ENCODE data around the gene SLC41A3. TPM values are rescaled to one million over a fixed set of nuclear protein-coding genes. Genes with fewer than 3 reads are reported as not detected.
A peak's percentile ranks its signal among the peaks of the same experiment; 100 is the strongest.
"Not testable (repeated sequence)": the region's sequence is repeated elsewhere in the genome, so short reads cannot be mapped to it uniquely, and the experiment has no call there.

SLC41A3 gene
- total RNA-seq, 2 donors from 2014 or later = 33.1 to 50.8 TPM

DNA sequence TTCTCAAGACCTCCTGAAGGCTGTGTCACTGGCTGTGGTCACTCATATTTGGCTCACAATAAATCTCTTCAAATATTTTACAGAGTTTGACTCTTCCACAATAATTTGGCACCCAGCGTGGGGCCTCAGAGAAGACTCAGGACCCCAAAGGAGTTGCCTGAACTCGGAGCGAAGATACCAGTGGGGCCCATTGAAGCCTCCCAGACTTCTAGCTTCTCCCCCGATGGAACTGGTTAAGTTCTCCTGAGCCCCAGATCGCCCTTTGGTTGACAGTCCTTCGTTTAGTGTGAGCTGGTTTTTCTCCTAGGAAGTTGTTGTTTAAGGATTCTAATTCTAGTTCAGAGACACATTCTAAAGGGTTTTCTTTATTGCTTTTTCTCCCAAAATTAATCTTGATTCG, 1.4 kb upstream of the SLC41A3 start:
- peak overlapping the region; percentile 70 for H3K27ac Mint-ChIP-seq
- H3K27me3 Mint-ChIP-seq = no peaks in the 10 kb centered on the region
- no peak for ATAC-seq (replicated peaks)
- H3K4me3 Mint-ChIP-seq = peak overlapping the region; percentile 74
- H3K9me3 Mint-ChIP-seq = no peaks in the 10 kb centered on the region
- H3K4me1 Mint-ChIP-seq = peaks cover 19% of the 10 kb centered on the region
- no peaks in the 10 kb centered on the region for H3K36me3 Mint-ChIP-seq (ENCODE audit: low read depth)

DNA sequence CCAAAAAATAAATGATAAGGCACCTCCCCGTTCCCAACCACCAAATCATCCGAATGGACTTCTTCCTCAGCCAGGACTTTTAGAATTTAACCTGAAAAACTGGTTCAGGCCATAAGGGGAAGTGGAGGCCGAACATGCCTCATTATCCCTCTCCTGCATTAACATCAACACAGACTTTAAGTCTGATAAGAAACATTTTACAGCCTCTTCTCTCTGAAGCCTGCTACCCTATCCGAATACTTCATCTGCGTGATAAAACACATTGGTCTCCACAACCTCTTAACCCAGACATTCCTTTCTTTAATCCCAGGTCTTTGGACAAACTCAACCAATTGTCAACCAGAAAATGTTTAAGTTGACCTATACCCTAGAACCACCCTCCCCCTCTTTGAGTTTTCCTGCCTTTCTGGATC, 850 bp upstream of the SLC41A3 start:
- Mint-ChIP-seq H3K27ac (peak overlapping the region; percentile 70), H3K4me1 (peaks cover 19% of the 10 kb centered on the region), H3K27me3 (no peaks in the 10 kb centered on the region), H3K9me3 (no peaks in the 10 kb centered on the region), H3K36me3 (ENCODE audit: low read depth) (no peaks in the 10 kb centered on the region), H3K4me3 (peak overlapping the region; percentile 74)
- no peak for ATAC-seq (replicated peaks)

DNA sequence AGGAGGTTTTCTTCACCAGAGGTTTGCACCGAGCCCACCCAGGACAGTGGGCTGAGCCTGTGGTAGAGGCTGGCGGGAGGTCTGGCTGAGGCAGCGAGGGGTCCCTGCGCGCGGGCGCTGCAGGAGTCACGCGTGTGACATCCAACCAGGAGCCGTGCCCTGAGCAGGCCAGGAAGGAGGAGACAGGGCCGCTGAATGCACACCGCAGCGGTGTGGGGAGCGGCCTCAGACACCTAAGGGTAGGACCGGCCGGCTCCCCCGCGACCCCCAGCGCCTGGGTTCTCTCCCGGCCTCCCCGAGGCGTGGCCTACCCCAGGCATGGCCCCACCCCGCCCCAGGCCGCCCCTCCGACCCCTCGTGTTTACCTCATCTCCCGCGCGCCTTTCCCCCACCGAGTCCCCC, 412 bp downstream of the SLC41A3 start:
- ATAC-seq (replicated peaks) = peak; percentile 70
- peak overlapping the region; percentile 90 for H3K4me3 Mint-ChIP-seq
- peaks cover 19% of the 10 kb centered on the region for H3K4me1 Mint-ChIP-seq
- H3K27me3 Mint-ChIP-seq = no peaks in the 10 kb centered on the region
- no peaks in the 10 kb centered on the region for H3K36me3 Mint-ChIP-seq (ENCODE audit: low read depth)
- no peaks in the 10 kb centered on the region for H3K9me3 Mint-ChIP-seq
- H3K27ac Mint-ChIP-seq = peak overlapping the region; percentile 96

DNA sequence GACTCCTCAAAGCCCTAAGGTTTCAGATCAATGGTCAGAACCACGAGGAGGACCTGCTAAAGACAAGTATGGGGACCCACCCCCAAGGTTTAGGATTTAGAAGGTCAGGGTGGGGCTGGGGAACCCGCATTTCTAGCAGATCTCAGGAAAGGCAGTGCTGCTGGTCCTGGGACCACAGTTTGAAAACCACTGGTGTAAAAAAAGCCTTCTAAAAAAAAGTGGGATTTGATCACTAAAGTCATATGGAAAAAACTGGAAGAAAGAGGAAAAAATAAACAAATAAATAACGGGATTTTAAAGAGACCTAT, 832 bp downstream of the SLC41A3 start:
- Mint-ChIP-seq H3K27ac (peak overlapping the region; percentile 96), H3K9me3 (no peaks in the 10 kb centered on the region), H3K27me3 (no peaks in the 10 kb centered on the region), H3K4me1 (peaks cover 19% of the 10 kb centered on the region), H3K4me3 (peak overlapping the region; percentile 90), H3K36me3 (ENCODE audit: low read depth) (no peaks in the 10 kb centered on the region)
- ATAC-seq (replicated peaks) = no peak

DNA sequence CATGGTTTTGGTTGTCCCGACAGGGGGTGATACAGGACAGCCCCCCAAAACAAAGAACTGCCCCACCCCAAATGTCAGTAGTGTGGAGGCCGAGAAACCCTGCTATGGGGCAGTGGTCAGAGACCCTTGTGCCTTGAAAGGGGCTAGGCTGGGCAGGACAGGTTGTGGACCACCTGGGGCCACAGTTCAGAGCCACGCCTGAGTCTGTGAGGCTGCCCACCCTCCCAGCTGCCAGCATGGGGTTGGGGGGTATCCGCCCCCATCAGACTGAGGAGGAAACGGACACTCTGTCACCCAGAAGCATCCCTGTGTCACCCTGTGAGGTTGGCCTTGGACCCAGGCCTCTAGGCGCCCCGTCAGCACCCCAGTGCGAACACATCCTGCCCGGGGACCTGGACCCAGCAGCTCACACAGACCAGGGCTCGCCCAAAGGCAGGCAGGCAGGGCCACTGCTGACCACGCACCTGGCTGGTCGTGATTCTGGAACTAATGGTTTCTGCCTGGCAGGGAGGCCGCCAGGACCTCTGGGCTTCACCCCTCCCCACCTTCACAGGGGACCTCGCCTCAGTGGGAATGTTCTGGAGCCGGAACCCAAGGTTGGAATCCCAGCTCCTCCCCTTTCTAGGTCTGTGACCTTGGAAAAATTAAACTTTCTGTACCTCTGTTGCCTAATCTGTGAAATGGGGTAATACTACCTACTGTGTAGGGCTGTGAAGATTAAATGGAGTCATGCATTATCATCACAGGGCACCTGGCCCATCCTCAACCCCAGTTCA, 1.4 kb downstream of the SLC41A3 start:
- peak overlapping the region; percentile 96 for H3K27ac Mint-ChIP-seq
- peaks cover 19% of the 10 kb centered on the region for H3K4me1 Mint-ChIP-seq
- peak overlapping the region; percentile 90 for H3K4me3 Mint-ChIP-seq
- H3K9me3 Mint-ChIP-seq = no peaks in the 10 kb centered on the region
- no peaks in the 10 kb centered on the region for H3K36me3 Mint-ChIP-seq (ENCODE audit: low read depth)
- H3K27me3 Mint-ChIP-seq = no peaks in the 10 kb centered on the region
- no peak for ATAC-seq (replicated peaks)

DNA sequence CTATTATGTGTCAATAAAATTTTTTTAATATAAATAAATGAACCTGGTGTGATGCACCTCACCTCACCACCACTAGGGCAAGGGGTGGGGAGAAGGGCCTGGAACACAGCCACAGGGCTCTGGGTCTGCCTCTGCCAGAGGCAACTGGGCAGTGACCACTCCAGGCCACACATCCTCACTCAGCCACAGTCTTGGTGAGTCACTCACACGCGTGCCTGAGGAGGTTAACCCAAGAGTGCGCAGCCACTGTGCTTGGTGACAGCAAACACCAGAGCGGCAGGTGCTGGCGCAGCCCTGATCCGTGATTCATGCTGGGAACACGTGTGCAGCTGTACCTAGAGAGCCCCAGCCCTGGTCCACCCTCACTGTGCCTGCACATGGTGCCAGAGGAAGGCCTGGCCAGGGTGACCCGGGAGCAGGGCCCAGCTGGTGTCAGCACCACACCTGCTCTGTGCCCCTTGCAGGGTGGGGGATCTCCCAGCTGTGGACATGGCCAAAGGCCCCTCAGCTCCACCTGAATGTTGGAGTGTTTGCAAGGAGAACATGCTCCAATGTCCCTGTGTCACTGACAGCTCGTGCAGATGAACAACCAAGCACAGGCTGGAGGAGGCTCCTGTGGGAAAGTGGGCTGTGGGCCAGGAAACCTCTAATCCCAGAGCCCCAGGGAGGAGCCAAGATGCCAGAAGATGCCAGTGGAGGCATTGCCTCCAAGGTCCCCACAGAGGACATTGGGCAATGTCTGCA, 2.1 kb downstream of the SLC41A3 start:
- no peak for ATAC-seq (replicated peaks)
- Mint-ChIP-seq H3K27ac (no peak overlapping the region), H3K36me3 (ENCODE audit: low read depth) (no peaks in the 10 kb centered on the region), H3K4me3 (no peak overlapping the region), H3K27me3 (no peaks in the 10 kb centered on the region), H3K4me1 (peaks cover 19% of the 10 kb centered on the region), H3K9me3 (no peaks in the 10 kb centered on the region)

DNA sequence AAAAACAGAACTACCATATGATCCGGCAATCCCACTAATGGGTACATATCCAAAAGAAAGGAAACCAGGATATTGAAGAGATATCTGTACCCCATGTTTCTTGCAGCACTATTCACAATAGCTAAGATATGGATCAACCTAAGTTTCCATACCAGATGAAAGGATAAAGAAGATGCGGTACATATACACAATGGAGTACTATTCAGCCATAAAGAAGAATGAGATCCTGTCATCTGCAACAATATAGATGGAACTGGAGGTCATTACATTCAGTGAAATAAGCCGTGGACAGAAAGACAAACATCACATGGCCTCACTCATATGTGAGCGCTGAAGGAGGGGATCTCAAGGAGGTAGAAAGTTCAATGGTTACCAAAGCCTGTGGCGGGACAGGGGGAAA, 3.0 kb downstream of the SLC41A3 start:
- ATAC-seq (replicated peaks) = no peak
- H3K27ac Mint-ChIP-seq = no peak overlapping the region
- no peaks in the 10 kb centered on the region for H3K36me3 Mint-ChIP-seq (ENCODE audit: low read depth)
- peaks cover 17% of the 10 kb centered on the region for H3K4me1 Mint-ChIP-seq
- H3K4me3 Mint-ChIP-seq = no peak overlapping the region
- no peaks in the 10 kb centered on the region for H3K9me3 Mint-ChIP-seq
- no peaks in the 10 kb centered on the region for H3K27me3 Mint-ChIP-seq

DNA sequence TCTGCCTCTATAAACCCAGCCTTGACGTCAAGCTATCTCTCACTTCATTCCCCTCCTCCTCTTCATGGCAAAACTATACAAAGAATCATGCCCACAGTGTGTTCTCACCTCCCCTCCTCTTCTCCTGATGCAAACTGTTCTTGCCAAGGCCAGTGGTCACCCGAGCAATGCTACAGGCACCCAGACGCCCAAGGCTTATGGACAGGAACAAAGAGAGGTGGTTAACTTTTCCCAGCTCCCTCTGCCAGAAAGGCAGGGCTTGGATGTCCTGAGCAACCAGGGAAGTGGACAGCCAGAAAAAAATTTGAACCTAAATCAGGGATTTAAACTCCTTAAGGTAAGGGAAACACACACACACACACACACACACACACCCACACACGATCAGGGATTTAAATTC, 5.1 kb downstream of the SLC41A3 start:
- ATAC-seq (replicated peaks) = no peak
- no peaks in the 10 kb centered on the region for H3K36me3 Mint-ChIP-seq (ENCODE audit: low read depth)
- no peaks in the 10 kb centered on the region for H3K27me3 Mint-ChIP-seq
- no peak overlapping the region for H3K27ac Mint-ChIP-seq
- H3K9me3 Mint-ChIP-seq = no peaks in the 10 kb centered on the region
- peaks cover 5% of the 10 kb centered on the region for H3K4me1 Mint-ChIP-seq
- no peak overlapping the region for H3K4me3 Mint-ChIP-seq

DNA sequence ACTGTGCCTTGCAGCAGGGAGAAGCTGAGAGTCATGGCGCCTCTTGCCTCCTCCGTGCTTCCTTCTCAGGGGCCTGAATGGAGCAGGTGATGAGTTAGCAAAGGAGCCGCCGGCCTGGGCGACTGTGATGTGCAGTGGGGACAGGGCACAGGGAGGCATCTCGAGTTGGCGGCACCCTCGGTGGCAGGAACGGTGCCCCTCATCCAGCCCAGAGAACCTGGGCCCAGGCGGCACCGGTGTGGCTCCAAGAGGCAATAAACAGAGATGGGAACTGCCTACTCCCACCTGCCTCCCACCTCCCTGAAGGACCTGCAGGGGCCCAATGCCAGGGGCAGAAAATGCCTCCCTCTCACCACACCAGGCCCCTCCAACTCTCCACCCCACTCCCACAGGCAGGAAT, 6.2 kb downstream of the SLC41A3 start:
- H3K27ac Mint-ChIP-seq = no peak overlapping the region
- H3K4me3 Mint-ChIP-seq = no peak overlapping the region
- no peak for ATAC-seq (replicated peaks)
- H3K9me3 Mint-ChIP-seq = peaks cover 3% of the 10 kb centered on the region
- peaks cover 5% of the 10 kb centered on the region for H3K36me3 Mint-ChIP-seq (ENCODE audit: low read depth)
- H3K27me3 Mint-ChIP-seq = no peaks in the 10 kb centered on the region
- H3K4me1 Mint-ChIP-seq = peaks cover under 1% of the 10 kb centered on the region

DNA sequence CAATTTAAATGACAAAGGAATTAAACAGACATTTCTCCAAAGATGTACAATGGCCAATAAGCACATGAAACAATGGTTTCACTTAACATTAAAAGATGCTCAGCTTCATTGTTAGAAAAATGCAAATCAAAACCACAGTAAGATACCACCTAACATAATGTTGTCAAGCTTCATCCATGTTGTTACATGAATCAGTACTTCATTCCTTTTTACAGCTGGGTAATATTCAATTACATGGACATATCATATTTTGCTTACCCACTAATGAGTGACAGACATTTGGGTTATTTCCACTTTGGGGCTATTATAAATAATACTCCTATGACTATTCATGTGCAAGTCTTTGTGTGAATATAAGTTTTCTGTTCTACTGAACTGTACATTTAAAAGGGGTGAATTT, 7.8 kb downstream of the SLC41A3 start:
- H3K4me3 Mint-ChIP-seq = no peak overlapping the region
- no peak for ATAC-seq (replicated peaks)
- peaks cover 4% of the 10 kb centered on the region for H3K9me3 Mint-ChIP-seq
- H3K27ac Mint-ChIP-seq = no peak overlapping the region
- H3K27me3 Mint-ChIP-seq = no peaks in the 10 kb centered on the region
- H3K36me3 Mint-ChIP-seq (ENCODE audit: low read depth) = peaks cover 15% of the 10 kb centered on the region
- peaks cover 3% of the 10 kb centered on the region for H3K4me1 Mint-ChIP-seq

DNA sequence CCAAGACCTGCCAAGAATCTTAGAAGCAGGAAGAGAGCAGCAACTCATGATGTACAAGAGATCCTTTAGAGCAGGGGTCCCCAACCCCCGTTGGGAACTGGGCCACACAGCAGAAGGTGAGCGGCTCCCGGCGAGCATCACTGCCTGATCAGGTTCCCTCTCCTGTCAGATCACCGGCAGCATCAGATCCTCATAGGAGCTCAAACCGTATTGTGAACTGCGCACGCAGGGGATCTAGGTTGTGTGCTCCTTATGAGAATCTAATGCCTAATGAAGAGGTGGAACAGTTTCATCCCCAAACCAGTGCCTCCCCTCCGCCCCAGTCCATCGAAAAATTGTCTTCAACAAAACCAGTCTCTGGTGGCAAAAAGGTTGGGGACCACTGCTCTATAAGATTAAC, 13.8 kb downstream of the SLC41A3 start:
- peaks cover 4% of the 10 kb centered on the region for H3K4me1 Mint-ChIP-seq
- H3K4me3 Mint-ChIP-seq = no peak overlapping the region
- no peak for ATAC-seq (replicated peaks)
- peaks cover 42% of the 10 kb centered on the region for H3K36me3 Mint-ChIP-seq (ENCODE audit: low read depth)
- H3K9me3 Mint-ChIP-seq = peaks cover 4% of the 10 kb centered on the region
- peak overlapping the region; percentile 23 for H3K27ac Mint-ChIP-seq
- no peaks in the 10 kb centered on the region for H3K27me3 Mint-ChIP-seq

DNA sequence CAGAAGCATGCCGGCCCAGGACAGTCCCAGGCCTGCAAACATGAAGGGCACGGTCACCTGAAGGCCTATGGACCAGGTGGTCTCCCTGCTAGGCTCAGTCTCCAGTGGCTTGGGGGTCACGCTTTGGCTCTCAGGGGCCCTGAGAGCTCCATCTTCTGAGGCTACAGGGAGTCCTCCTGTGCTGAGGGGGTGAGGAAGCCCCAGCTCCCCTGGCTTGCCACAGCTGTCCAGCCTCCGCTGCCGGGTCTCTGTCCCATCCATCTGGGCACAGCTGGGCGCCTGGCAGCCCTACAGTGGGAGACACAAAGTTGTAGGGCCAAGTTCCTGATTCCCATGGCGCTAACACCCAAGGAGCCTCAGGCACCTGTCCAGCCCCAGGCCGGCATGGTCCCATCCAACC, 16.0 kb downstream of the SLC41A3 start:
- peaks cover 3% of the 10 kb centered on the region for H3K9me3 Mint-ChIP-seq
- H3K27ac Mint-ChIP-seq = no peak overlapping the region
- no peak for ATAC-seq (replicated peaks)
- H3K4me1 Mint-ChIP-seq = peaks cover 15% of the 10 kb centered on the region
- no peaks in the 10 kb centered on the region for H3K27me3 Mint-ChIP-seq
- no peak overlapping the region for H3K4me3 Mint-ChIP-seq
- peaks cover 39% of the 10 kb centered on the region for H3K36me3 Mint-ChIP-seq (ENCODE audit: low read depth)

DNA sequence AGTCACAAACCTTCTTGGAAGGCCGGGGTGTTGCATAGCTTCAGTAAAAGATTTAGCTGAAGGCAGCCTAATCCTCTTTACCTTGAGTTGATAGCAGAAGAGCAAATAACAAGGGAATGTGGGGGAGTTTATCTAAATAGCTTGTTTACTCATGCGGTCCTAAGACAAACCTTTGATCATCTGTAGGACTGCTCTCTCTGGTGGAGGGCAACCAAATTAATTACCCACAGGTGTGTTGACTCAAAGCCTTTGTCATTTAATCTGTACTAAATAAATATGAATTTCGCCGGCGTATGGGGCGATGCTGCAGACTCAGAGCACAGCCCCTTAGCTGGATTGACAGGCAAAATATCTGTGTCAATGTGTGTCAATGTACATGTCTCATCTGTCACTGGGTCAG, 17.2 kb downstream of the SLC41A3 start:
- H3K27ac Mint-ChIP-seq; ATAC-seq (replicated peaks); H3K9me3 Mint-ChIP-seq; H3K4me3 Mint-ChIP-seq; H3K27me3 Mint-ChIP-seq: not testable (repeated sequence)
- peaks cover 27% of the 10 kb centered on the region for H3K36me3 Mint-ChIP-seq (ENCODE audit: low read depth)
- peaks cover 15% of the 10 kb centered on the region for H3K4me1 Mint-ChIP-seq

DNA sequence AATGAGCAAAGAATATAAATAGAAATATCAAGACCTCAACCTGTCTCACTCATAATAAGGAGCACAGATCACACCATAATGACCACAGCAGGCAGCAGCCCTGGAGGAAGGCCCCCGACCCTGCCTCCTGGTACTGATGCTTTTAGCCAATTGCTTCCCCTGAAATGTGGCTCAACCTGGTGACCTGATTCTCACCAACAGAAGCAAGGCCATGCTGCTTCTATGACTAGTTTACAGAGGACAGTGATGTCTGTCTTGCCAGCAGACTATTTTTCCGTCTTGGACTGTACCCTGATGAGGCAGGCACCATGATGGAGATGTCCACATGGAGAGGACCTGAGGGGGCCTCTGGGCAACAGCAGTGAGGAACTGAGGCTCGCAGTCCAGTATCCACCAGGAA, 18.0 kb downstream of the SLC41A3 start:
- no peak overlapping the region for H3K27ac Mint-ChIP-seq
- H3K36me3 Mint-ChIP-seq (ENCODE audit: low read depth) = peaks cover 27% of the 10 kb centered on the region
- no peak for ATAC-seq (replicated peaks)
- no peaks in the 10 kb centered on the region for H3K9me3 Mint-ChIP-seq
- no peak overlapping the region for H3K4me3 Mint-ChIP-seq
- peaks cover 11% of the 10 kb centered on the region for H3K4me1 Mint-ChIP-seq
- no peaks in the 10 kb centered on the region for H3K27me3 Mint-ChIP-seq

DNA sequence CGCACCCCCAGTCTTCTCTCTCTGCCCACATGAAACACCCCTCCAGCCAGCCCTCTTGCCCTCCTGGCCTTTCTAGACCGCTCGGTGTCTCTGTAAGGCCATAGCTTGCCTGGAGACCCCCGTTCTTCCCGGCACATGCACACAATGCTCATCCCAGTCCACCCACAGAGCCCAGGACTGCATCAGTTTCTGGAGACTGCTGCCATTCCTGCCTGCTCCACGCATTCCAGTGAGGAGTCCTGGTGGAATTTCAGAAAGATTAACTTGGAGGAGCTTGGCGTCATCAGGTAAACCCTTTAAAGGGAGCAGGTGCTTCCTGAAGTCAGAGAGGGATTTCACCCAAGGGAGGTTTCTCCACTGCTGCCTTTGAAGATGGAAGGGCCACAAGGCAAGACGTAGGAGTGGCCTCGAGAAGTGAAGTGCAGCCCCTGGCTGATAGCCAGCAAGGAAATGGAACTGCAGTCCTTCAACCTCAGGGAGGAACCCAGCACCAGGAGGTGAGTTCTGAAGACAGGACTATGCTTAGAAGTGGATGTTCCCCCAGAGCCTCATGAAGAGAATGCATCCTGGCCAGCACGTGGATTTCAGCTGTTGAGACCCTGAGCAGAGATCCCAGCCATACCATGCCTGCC, 19.2 kb downstream of the SLC41A3 start:
- no peaks in the 10 kb centered on the region for H3K27me3 Mint-ChIP-seq
- H3K4me3 Mint-ChIP-seq = no peak overlapping the region
- ATAC-seq (replicated peaks) = no peak
- H3K27ac Mint-ChIP-seq = no peak overlapping the region
- H3K4me1 Mint-ChIP-seq = peaks cover 11% of the 10 kb centered on the region
- H3K9me3 Mint-ChIP-seq = no peaks in the 10 kb centered on the region
- H3K36me3 Mint-ChIP-seq (ENCODE audit: low read depth) = peaks cover 30% of the 10 kb centered on the region

Measured in activated T-helper 17 cell treated with anti-CD3 and anti-CD28 coated beads, Interleukin-2, amount 50 U/mL, for 72 hours (primary cell).